ENCODE measurements around the gene CHM.

DNA sequence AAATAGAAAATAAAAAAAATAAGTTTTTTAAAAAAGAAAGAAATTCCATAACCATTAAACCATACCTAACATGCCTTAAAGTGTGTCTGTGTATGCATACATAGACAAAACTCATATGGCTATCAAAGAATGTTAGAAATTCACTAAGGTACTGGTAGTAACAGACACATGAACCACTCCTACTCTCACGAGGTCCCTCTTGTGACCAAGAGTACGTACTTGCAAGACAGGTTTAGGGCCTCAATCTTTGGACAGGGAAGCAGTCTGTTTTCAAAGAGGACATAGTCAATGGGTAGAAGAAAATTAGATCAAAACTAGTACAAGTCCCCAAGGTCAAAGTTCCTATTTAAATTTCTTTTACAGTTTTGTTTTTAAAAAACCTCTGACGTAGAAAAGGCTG is 117.3 kb downstream of the CHM start:
- TF ChIP-seq, protein P1, sequence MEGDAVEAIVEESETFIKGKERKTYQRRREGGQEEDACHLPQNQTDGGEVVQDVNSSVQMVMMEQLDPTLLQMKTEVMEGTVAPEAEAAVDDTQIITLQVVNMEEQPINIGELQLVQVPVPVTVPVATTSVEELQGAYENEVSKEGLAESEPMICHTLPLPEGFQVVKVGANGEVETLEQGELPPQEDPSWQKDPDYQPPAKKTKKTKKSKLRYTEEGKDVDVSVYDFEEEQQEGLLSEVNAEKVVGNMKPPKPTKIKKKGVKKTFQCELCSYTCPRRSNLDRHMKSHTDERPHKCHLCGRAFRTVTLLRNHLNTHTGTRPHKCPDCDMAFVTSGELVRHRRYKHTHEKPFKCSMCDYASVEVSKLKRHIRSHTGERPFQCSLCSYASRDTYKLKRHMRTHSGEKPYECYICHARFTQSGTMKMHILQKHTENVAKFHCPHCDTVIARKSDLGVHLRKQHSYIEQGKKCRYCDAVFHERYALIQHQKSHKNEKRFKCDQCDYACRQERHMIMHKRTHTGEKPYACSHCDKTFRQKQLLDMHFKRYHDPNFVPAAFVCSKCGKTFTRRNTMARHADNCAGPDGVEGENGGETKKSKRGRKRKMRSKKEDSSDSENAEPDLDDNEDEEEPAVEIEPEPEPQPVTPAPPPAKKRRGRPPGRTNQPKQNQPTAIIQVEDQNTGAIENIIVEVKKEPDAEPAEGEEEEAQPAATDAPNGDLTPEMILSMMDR (IDR thresholded peaks at IDR 0.05 in 2 of 3, conservative IDR thresholded peaks at IDR 0.05 in 1 of 3; ENCODE audit: control insufficient read depth in 2 of 3, extremely low read depth in 1 of 3, insufficient read depth in 1 of 3, low read depth in 3 of 3, low read length in 3 of 3), result no peak
- TF ChIP-seq, protein P2, sequence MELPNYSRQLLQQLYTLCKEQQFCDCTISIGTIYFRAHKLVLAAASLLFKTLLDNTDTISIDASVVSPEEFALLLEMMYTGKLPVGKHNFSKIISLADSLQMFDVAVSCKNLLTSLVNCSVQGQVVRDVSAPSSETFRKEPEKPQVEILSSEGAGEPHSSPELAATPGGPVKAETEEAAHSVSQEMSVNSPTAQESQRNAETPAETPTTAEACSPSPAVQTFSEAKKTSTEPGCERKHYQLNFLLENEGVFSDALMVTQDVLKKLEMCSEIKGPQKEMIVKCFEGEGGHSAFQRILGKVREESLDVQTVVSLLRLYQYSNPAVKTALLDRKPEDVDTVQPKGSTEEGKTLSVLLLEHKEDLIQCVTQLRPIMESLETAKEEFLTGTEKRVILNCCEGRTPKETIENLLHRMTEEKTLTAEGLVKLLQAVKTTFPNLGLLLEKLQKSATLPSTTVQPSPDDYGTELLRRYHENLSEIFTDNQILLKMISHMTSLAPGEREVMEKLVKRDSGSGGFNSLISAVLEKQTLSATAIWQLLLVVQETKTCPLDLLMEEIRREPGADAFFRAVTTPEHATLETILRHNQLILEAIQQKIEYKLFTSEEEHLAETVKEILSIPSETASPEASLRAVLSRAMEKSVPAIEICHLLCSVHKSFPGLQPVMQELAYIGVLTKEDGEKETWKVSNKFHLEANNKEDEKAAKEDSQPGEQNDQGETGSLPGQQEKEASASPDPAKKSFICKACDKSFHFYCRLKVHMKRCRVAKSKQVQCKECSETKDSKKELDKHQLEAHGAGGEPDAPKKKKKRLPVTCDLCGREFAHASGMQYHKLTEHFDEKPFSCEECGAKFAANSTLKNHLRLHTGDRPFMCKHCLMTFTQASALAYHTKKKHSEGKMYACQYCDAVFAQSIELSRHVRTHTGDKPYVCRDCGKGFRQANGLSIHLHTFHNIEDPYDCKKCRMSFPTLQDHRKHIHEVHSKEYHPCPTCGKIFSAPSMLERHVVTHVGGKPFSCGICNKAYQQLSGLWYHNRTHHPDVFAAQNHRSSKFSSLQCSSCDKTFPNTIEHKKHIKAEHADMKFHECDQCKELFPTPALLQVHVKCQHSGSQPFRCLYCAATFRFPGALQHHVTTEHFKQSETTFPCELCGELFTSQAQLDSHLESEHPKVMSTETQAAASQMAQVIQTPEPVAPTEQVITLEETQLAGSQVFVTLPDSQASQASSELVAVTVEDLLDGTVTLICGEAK (IDR thresholded peaks at IDR 0.05; ENCODE audit: borderline replicate concordance), result no peak
- TF ChIP-seq, protein P3, sequence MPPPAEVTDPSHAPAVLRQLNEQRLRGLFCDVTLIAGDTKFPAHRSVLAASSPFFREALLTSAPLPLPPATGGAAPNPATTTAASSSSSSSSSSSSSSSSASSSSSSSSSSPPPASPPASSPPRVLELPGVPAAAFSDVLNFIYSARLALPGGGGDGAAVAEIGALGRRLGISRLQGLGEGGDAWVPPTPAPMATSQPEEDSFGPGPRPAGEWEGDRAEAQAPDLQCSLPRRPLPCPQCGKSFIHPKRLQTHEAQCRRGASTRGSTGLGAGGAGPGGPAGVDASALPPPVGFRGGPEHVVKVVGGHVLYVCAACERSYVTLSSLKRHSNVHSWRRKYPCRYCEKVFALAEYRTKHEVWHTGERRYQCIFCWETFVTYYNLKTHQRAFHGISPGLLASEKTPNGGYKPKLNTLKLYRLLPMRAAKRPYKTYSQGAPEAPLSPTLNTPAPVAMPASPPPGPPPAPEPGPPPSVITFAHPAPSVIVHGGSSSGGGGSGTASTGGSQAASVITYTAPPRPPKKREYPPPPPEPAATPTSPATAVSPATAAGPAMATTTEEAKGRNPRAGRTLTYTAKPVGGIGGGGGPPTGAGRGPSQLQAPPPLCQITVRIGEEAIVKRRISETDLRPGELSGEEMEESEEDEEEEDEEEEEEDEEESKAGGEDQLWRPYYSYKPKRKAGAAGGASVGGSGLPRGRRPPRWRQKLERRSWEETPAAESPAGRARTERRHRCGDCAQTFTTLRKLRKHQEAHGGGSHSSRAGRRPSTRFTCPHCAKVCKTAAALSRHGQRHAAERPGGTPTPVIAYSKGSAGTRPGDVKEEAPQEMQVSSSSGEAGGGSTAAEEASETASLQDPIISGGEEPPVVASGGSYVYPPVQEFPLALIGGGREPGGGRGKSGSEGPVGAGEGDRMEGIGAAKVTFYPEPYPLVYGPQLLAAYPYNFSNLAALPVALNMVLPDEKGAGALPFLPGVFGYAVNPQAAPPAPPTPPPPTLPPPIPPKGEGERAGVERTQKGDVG (CRISPR knock-in tag; IDR thresholded peaks at IDR 0.05), result no peak
- TF ChIP-seq POLR2A (IDR thresholded peaks at IDR 0.05; ENCODE audit: low read depth, low read length) (no peak), ZZZ3 (IDR thresholded peaks at IDR 0.05; ENCODE audit: control insufficient read depth, insufficient read length, low read depth) (no peak), PAX8 (IDR thresholded peaks at IDR 0.05) (no peak), SIN3A (IDR thresholded peaks at IDR 0.05; ENCODE audit: low read depth, low read length) (no peak)
- TF ChIP-seq, protein P4, sequence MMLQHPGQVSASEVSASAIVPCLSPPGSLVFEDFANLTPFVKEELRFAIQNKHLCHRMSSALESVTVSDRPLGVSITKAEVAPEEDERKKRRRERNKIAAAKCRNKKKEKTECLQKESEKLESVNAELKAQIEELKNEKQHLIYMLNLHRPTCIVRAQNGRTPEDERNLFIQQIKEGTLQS (IDR thresholded peaks at IDR 0.05; ENCODE audit: borderline replicate concordance, extremely low read depth, low read depth, low read length), result no peak
- TF ChIP-seq, protein P5, sequence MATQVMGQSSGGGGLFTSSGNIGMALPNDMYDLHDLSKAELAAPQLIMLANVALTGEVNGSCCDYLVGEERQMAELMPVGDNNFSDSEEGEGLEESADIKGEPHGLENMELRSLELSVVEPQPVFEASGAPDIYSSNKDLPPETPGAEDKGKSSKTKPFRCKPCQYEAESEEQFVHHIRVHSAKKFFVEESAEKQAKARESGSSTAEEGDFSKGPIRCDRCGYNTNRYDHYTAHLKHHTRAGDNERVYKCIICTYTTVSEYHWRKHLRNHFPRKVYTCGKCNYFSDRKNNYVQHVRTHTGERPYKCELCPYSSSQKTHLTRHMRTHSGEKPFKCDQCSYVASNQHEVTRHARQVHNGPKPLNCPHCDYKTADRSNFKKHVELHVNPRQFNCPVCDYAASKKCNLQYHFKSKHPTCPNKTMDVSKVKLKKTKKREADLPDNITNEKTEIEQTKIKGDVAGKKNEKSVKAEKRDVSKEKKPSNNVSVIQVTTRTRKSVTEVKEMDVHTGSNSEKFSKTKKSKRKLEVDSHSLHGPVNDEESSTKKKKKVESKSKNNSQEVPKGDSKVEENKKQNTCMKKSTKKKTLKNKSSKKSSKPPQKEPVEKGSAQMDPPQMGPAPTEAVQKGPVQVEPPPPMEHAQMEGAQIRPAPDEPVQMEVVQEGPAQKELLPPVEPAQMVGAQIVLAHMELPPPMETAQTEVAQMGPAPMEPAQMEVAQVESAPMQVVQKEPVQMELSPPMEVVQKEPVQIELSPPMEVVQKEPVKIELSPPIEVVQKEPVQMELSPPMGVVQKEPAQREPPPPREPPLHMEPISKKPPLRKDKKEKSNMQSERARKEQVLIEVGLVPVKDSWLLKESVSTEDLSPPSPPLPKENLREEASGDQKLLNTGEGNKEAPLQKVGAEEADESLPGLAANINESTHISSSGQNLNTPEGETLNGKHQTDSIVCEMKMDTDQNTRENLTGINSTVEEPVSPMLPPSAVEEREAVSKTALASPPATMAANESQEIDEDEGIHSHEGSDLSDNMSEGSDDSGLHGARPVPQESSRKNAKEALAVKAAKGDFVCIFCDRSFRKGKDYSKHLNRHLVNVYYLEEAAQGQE (IDR thresholded peaks at IDR 0.05; ENCODE audit: low read depth, low read length), result no peak
